IMR-90 (cell line): Measurements from ENCODE around the gene DUS4L. TPM values are rescaled to one million over a fixed set of nuclear protein-coding genes. Genes with fewer than 3 reads are reported as not detected.

Source experiments
- ATAC-seq: fragments of 200-7000 bp; cut with Tn5 transposase; 2 replicates; pipeline ENCODE4 v1.9.1; 2020; ENCODE audit warnings: low read depth, mild to moderate bottlenecking, moderate library complexity
- BruUV-seq: library from RNA; stranded (reverse); fragments of 400-500 nt; replicated peaks from 2 replicates; lab custom pipeline; 2021; lab: Mats Ljungman, UMichigan
- CTCF ChIA-PET: fragments of 300-600 bp; formaldehyde crosslinking; extraction: SDS; loops from one replicate; lab custom pipeline; 2021; ENCODE audit warnings: antibody characterized with exemption; lab: Yijun Ruan, JAX
- POLR2A ChIA-PET: fragments of 300-600 bp; sonication (Branson Sonifier 250); formaldehyde crosslinking; loops from one replicate; lab custom pipeline; 2022; ENCODE audit warnings: antibody characterized with exemption; ENCODE audit not compliant: unreplicated experiment; lab: Charles Lee
- DNase-seq: peaks from one replicate; pipeline ENCODE4 v3.0.0; 2013
- H2AFZ ChIP-seq: replicated peaks from 2 replicates; pipeline ENCODE3; 2013; ENCODE audit warnings: low read length, mild to moderate bottlenecking; ENCODE audit not compliant: poor library complexity
- H2AK5ac ChIP-seq: 2 replicates; pipeline ENCODE4 v1.6.1; 2013; ENCODE audit warnings: low read depth, low read length, inconsistent platforms
- H2AK9ac ChIP-seq: replicated peaks from 2 replicates; pipeline ENCODE3; 2013; ENCODE audit warnings: mild to moderate bottlenecking, low read depth, low read length, moderate library complexity; ENCODE audit not compliant: poor library complexity
- H2BK120ac ChIP-seq: 2 replicates; pipeline ENCODE4 v1.6.1; 2013; ENCODE audit warnings: low read depth, low read length, inconsistent platforms
- H2BK15ac ChIP-seq: 3 replicates; pipeline ENCODE4 v1.6.1; 2013; ENCODE audit warnings: low read depth, low read length, inconsistent platforms
- H2BK20ac ChIP-seq: 2 replicates; pipeline ENCODE4 v1.6.1; 2013; ENCODE audit warnings: low read depth, mild to moderate bottlenecking, inconsistent platforms, low read length, moderate library complexity
- H2BK5ac ChIP-seq: 2 replicates; pipeline ENCODE4 v1.6.1; 2013; ENCODE audit warnings: mild to moderate bottlenecking, low read depth, low read length, inconsistent platforms; ENCODE audit not compliant: poor library complexity, severe bottlenecking
- H3K14ac ChIP-seq: replicated peaks from 2 replicates; pipeline ENCODE4 v1.6.1; 2013; ENCODE audit warnings: low read depth, low read length, inconsistent platforms
- H3K18ac ChIP-seq: 2 replicates; pipeline ENCODE4 v1.6.1; 2013; ENCODE audit warnings: low read depth, low read length, control low read depth
- H3K23ac ChIP-seq: 2 replicates; pipeline ENCODE4 v1.6.1; 2013; ENCODE audit warnings: low read depth, low read length, inconsistent platforms
- H3K27ac ChIP-seq: 2 replicates; pipeline ENCODE4 v1.5.1; 2013; ENCODE audit warnings: mild to moderate bottlenecking, control low read depth, low read length; ENCODE audit not compliant: insufficient read depth
- H3K27me3 ChIP-seq: 2 replicates; pipeline ENCODE4 v1.6.1; 2013; ENCODE audit warnings: low read length; ENCODE audit not compliant: control insufficient read depth, insufficient read depth
- H3K36me3 ChIP-seq: 2 replicates; pipeline ENCODE4 v1.6.1; 2013; ENCODE audit warnings: low read length, mixed read lengths; ENCODE audit not compliant: control insufficient read depth, insufficient read depth
- H3K4ac ChIP-seq: 2 replicates; pipeline ENCODE4 v1.6.1; 2013; ENCODE audit warnings: low read depth, low read length, inconsistent platforms
- H3K4me1 ChIP-seq: 2 replicates; pipeline ENCODE4 v1.6.1; 2013; ENCODE audit warnings: low read length, mixed read lengths; ENCODE audit not compliant: control insufficient read depth, insufficient read depth
- H3K4me2 ChIP-seq: 2 replicates; pipeline ENCODE4 v1.6.1; 2013; ENCODE audit warnings: low read depth, mild to moderate bottlenecking, control low read depth, low read length, moderate library complexity
- H3K4me3 ChIP-seq: 2 replicates; pipeline ENCODE4 v1.5.1; 2013; ENCODE audit warnings: low read depth, mild to moderate bottlenecking, control low read depth, low read length, moderate library complexity; ENCODE audit not compliant: insufficient read depth
- H3K56ac ChIP-seq: 2 replicates; pipeline ENCODE4 v1.6.1; 2013; ENCODE audit warnings: low read length, inconsistent platforms; ENCODE audit not compliant: insufficient read depth; ENCODE audit errors: extremely low read depth
- H3K79me1 ChIP-seq, 2 experiments: 2 replicates each; pipeline ENCODE4 v1.6.1; 2013; ENCODE audit warnings: low read length in 2 of 2, inconsistent platforms in 1 of 2, low read depth in 1 of 2
- H3K9ac ChIP-seq: 2 replicates; pipeline ENCODE4 v1.6.1; 2013; ENCODE audit warnings: low read depth, low read length, control low read depth
- H3K9me1 ChIP-seq: 2 replicates; pipeline ENCODE4 v1.6.1; 2013; ENCODE audit warnings: low read length, inconsistent platforms; ENCODE audit not compliant: insufficient read depth
- H3K9me3 ChIP-seq: 2 replicates; pipeline ENCODE4 v1.6.1; 2013; ENCODE audit warnings: low read length; ENCODE audit not compliant: control insufficient read depth, insufficient read depth
- H4K20me1 ChIP-seq: 2 replicates; pipeline ENCODE4 v1.6.1; 2013; ENCODE audit warnings: low read length, inconsistent platforms; ENCODE audit not compliant: insufficient read depth
- H4K5ac ChIP-seq: 2 replicates; pipeline ENCODE4 v1.6.1; 2013; ENCODE audit warnings: mild to moderate bottlenecking, low read depth, low read length, control low read depth
- H4K8ac ChIP-seq, 2 experiments: 2 replicates each; pipeline ENCODE4 v1.6.1; 2013; ENCODE audit warnings: low read depth in 2 of 2, low read length in 2 of 2, control low read depth in 1 of 2, inconsistent platforms in 1 of 2
- H4K91ac ChIP-seq: 2 replicates; pipeline ENCODE4 v1.6.1; 2013; ENCODE audit warnings: low read depth, low read length, inconsistent platforms; ENCODE audit not compliant: insufficient read depth
- BHLHE40 ChIP-seq: fragments of 150-350 bp; IDR thresholded peaks from 2 replicates; pipeline ENCODE4 v1.6.1; 2016; ENCODE audit warnings: mild to moderate bottlenecking, low read depth, low read length
- RAD21 ChIP-seq: IDR thresholded peaks from 2 replicates; pipeline ENCODE4 v1.6.1; 2012; ENCODE audit warnings: low read length, improper control_type of control experiment
- RFX5 ChIP-seq: IDR thresholded peaks from 2 replicates; pipeline ENCODE4 v1.8.0; 2012; ENCODE audit warnings: low read depth, mild to moderate bottlenecking, low read length, moderate library complexity
- WGBS, 2 experiments: methylation state at CpG; one replicate each; pipeline versions ENCODE4 v1.1.5 to v1.1.7; 2013; ENCODE audit warnings: missing lambda C conversion rate in 2 of 2; ENCODE audit not compliant: insufficient read length in 1 of 2; ENCODE audit errors: extremely low coverage in 2 of 2; 5-methylcytosine and 5-hydroxymethylcytosine counted together
- dilution Hi-C: fragments of 300-500 bp; cut with HindIII; formaldehyde crosslinking; loops from one replicate; pipeline ENCODE4 v1.14.3; 2018; ENCODE audit warnings: low sequenced_read_pairs; ENCODE audit not compliant: unreplicated experiment
- in situ Hi-C: fragments of 300-500 bp; cut with MboI; formaldehyde crosslinking; loops from 3 replicates; pipeline ENCODE4 v1.14.3; 2019; ENCODE audit warnings: low sequenced_read_pairs, inconsistent platforms, mixed read lengths
- intact Hi-C: fragments of 100-400 bp; cut with micrococcal nuclease; formaldehyde crosslinking; loops from 2 replicates; pipeline ENCODE4 v1.10.0; 2022
- polyA plus RNA-seq, 3 experiments: library from polyadenylated mRNA; depleted of rRNA; stranded (reverse); fragments of >200 nt; gene quantifications; 2 replicates each; pipeline ENCODE4 v1.2.3, GENCODE V29; 2012; ENCODE audit warnings: low replicate concordance in 1 of 3
- total RNA-seq: library from RNA; depleted of rRNA; stranded (reverse); fragments of >200 nt; gene quantifications from 2 replicates; pipeline ENCODE4 v1.2.3, GENCODE V29; 2012
- TF ChIP-seq, protein P1 (sequence below): fragments of 150-350 bp; IDR thresholded peaks from 2 replicates; pipeline ENCODE4 v1.6.1; 2017; ENCODE audit warnings: mild to moderate bottlenecking, antibody characterized with exemption, low read length, low read depth

The DUS4L gene
- total and polyA plus RNA-seq, 2 of the 4 experiments (the other 2 are of a cell fraction): 4.2 to 6.6 TPM

GRCh38 chr7:107622894-107623293 is 59.1 kb downstream of the DUS4L start:
- Histone ChIP-seq H3K4ac (no peak overlapping the region), H3K4me2 (no peak overlapping the region), H2BK5ac (no peak overlapping the region), H4K8ac (no peak overlapping the region), H3K9ac (no peak overlapping the region), H2AK5ac (no peak overlapping the region), H2BK20ac (no peak overlapping the region), H3K56ac (no peak overlapping the region), H3K27ac (no peak overlapping the region), H3K4me1 (peaks cover 2% of the 10 kb centered on the region; the same call in 1 of the 2 replicates), H3K18ac (no peak overlapping the region), H3K27me3 (no peaks in the 10 kb centered on the region), H3K23ac (no peak overlapping the region), H2AK9ac (no peak overlapping the region), H2BK15ac (no peak overlapping the region), H3K14ac (no peak overlapping the region), H3K9me1 (no peaks in the 10 kb centered on the region), H2BK120ac (no peak overlapping the region), H3K4me3 (no peak overlapping the region), H2AFZ (no peak overlapping the region), H4K5ac (no peak overlapping the region), H3K36me3 (0 out of 2 replicates have a peak, but pooled peaks cover 1% of the 10 kb centered on the region), H4K91ac (no peak overlapping the region), H3K9me3 (no peaks in the 10 kb centered on the region), H4K20me1 (no peaks in the 10 kb centered on the region), H3K79me1 (no peaks in the 10 kb centered on the region)
- POLR2A ChIA-PET: no interaction called here
- CTCF ChIA-PET: no interaction called here
- intact Hi-C loops (no loop called here), dilution Hi-C loops (no loop called here), in situ Hi-C loops (no loop called here)
- DNase-seq (no peak), ATAC-seq (no peak)
- TF ChIP-seq BHLHE40 (no peak), RFX5 (no peak), RAD21 (no peak)
- TF ChIP-seq, protein P1, sequence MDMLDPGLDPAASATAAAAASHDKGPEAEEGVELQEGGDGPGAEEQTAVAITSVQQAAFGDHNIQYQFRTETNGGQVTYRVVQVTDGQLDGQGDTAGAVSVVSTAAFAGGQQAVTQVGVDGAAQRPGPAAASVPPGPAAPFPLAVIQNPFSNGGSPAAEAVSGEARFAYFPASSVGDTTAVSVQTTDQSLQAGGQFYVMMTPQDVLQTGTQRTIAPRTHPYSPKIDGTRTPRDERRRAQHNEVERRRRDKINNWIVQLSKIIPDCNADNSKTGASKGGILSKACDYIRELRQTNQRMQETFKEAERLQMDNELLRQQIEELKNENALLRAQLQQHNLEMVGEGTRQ: no peak
- no CpG with 5 or more reads among the region's 2 CpGs for WGBS, 2 experiments
- no TSS peak for BruUV-seq
